GM12891 (cell line): ENCODE data around the gene PPP2R5E.
"Not testable (repeated sequence)": the region's sequence is repeated elsewhere in the genome, so short reads cannot be mapped to it uniquely, and the experiment has no call there.

Experiments
- DNase-seq: peaks from one replicate; pipeline ENCODE4 v3.0.0; 2011; ENCODE audit warnings: low spot score; ENCODE audit not compliant: insufficient read length
- FAIRE-seq: peaks from 2 replicates; lab custom pipeline; 2011; peaks lifted over from hg19 to GRCh38; lab: Jason Lieb, UNC
- PAX5 ChIP-seq: IDR thresholded peaks from 2 replicates; pipeline ENCODE4 v1.6.1; 2011; ENCODE audit warnings: low read length, moderate library complexity, mild to moderate bottlenecking; ENCODE audit not compliant: insufficient read depth, severe bottlenecking
- POLR2A ChIP-seq: IDR thresholded peaks from 2 replicates; pipeline ENCODE4 v1.6.1; 2011; ENCODE audit warnings: low read depth, low read length, control low read depth
- POLR2AphosphoS5 ChIP-seq: IDR thresholded peaks from 2 replicates; pipeline ENCODE4 v1.6.1; 2011; ENCODE audit warnings: low read depth, low read length, control low read depth
- POU2F2 ChIP-seq: IDR thresholded peaks from 2 replicates; pipeline ENCODE4 v1.6.1; 2011; ENCODE audit warnings: low read depth, mild to moderate bottlenecking, control low read depth, low read length, moderate library complexity
- SPI1 ChIP-seq: IDR thresholded peaks from 2 replicates; pipeline ENCODE4 v1.6.1; 2011; ENCODE audit warnings: low read depth, low read length, control low read depth
- TAF1 ChIP-seq: IDR thresholded peaks from 2 replicates; pipeline ENCODE4 v1.6.1; 2011; ENCODE audit warnings: low read depth, low read length, control low read depth

PPP2R5E gene

GRCh38 chr14:63398952-63399351 lies 144.2 kb downstream of the PPP2R5E start:
- no peak for DNase-seq
- TF ChIP-seq SPI1 (peak; percentile 66), POU2F2 (no peak), POLR2A (no peak), POLR2AphosphoS5 (no peak), PAX5 (no peak), TAF1 (no peak)
- peak; percentile 9 for FAIRE-seq

GRCh38 chr14:63394841-63395240 lies 148.3 kb downstream of the PPP2R5E start:
- DNase-seq, result no peak
- TF ChIP-seq POLR2A, result no peak
- no peak for TF ChIP-seq TAF1
- no peak for TF ChIP-seq SPI1
- TF ChIP-seq POU2F2, result no peak
- no peak for TF ChIP-seq POLR2AphosphoS5
- no peak for TF ChIP-seq PAX5
- FAIRE-seq, result no peak

- FAIRE-seq (no peak), DNase-seq (no peak)
- TF ChIP-seq POLR2AphosphoS5 (no peak), POU2F2 (no peak), POLR2A (no peak), SPI1 (no peak), PAX5 (no peak), TAF1 (no peak)
Measured at GRCh38 chr14:63394432-63394831, 148.7 kb downstream of the PPP2R5E start.

- DNase-seq, result no peak
- FAIRE-seq, result no peak
- TF ChIP-seq PAX5 (no peak), POLR2AphosphoS5 (no peak), SPI1 (no peak), POU2F2 (no peak), TAF1 (no peak), POLR2A (no peak)
Measured at GRCh38 chr14:63393012-63393411, 150.2 kb downstream of the PPP2R5E start.

- TF ChIP-seq TAF1 (no peak), POLR2A (no peak)
Measured at GRCh38 chr14:63392236-63392635, 150.9 kb downstream of the PPP2R5E start.

GRCh38 chr14:63388766-63389431 lies 154.3 kb downstream of the PPP2R5E start:
- DNase-seq, result peak; percentile 21
- TF ChIP-seq POLR2A, result no peak
- no peak for TF ChIP-seq POLR2AphosphoS5
- TF ChIP-seq SPI1, result no peak
- no peak for TF ChIP-seq POU2F2
- no peak for TF ChIP-seq TAF1
- no peak for TF ChIP-seq PAX5
- FAIRE-seq, result peak; percentile 91

More at GRCh38 chr14:63392236-63392635, 150.9 kb downstream of the PPP2R5E start:
- no peak for DNase-seq
- FAIRE-seq, result no peak

- FAIRE-seq, result no peak
- no peak for DNase-seq
- no peak for TF ChIP-seq SPI1
- TF ChIP-seq POLR2A, result no peak
- TF ChIP-seq POLR2AphosphoS5, result no peak
- TF ChIP-seq PAX5, result no peak
Measured at GRCh38 chr14:63387711-63388110, 155.5 kb downstream of the PPP2R5E start.

- FAIRE-seq (no peak), DNase-seq (peak; percentile 8)
- TF ChIP-seq PAX5, result no peak
- TF ChIP-seq POU2F2, result no peak
- TF ChIP-seq TAF1, result no peak
- TF ChIP-seq POLR2AphosphoS5, result no peak
- TF ChIP-seq SPI1, result peak; percentile 75
Measured at GRCh38 chr14:63383776-63384367, 159.3 kb downstream of the PPP2R5E start.

- DNase-seq (no peak), FAIRE-seq (no peak)
- no peak for TF ChIP-seq SPI1
- TF ChIP-seq POU2F2, result no peak
- TF ChIP-seq TAF1, result no peak
- no peak for TF ChIP-seq PAX5
- no peak for TF ChIP-seq POLR2A
- TF ChIP-seq POLR2AphosphoS5, result no peak
Measured at GRCh38 chr14:63378444-63378843, 164.7 kb downstream of the PPP2R5E start.

GRCh38 chr14:63375769-63376168 lies 167.4 kb downstream of the PPP2R5E start:
- no peak for FAIRE-seq

GRCh38 chr14:63371613-63372012 lies 171.6 kb downstream of the PPP2R5E start:
- DNase-seq, FAIRE-seq: not testable (repeated sequence)

More at GRCh38 chr14:63375769-63376168, 167.4 kb downstream of the PPP2R5E start:
- TF ChIP-seq POU2F2, result no peak
- no peak for TF ChIP-seq PAX5
- TF ChIP-seq TAF1, result no peak
- DNase-seq, result no peak
